Measurements from ENCODE around the gene RSPO3.

Gene RSPO3

DNA sequence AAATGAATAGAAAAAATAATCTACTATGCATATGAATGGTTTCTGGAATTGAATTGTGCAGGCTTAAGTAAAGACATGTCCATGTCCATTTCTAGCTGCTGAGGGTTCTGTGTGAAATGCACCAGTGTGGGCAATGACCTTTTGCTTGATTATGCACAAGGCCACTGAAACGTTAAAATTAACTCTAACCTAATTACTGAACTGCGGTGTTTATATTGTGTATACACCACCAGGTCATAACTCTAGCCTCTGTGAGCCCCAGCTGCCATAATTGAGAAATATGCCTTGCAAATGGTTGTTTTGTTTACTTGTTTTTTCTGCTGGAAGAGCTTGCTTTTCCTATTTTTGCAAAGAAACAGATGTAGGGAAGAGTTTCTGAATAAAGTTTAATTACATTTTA is 46.1 kb downstream of the RSPO3 start:
- Histone ChIP-seq H3K79me2 (ENCODE audit: insufficient read depth, low read length) (no peaks in the 10 kb centered on the region), H3K4me3 (ENCODE audit: low read depth, low read length, poor library complexity, severe bottlenecking) (no peak overlapping the region), H3F3A (ENCODE audit: insufficient read depth, low read length) (no peaks in the 10 kb centered on the region), H2AFZ (ENCODE audit: low read length) (no peak overlapping the region), H3K9ac (ENCODE audit: low read length) (no peak overlapping the region), H3K27ac (ENCODE audit: low read depth, low read length, poor library complexity, severe bottlenecking) (no peak overlapping the region), H3K9me2 (ENCODE audit: low read depth, low read length) (no peaks in the 10 kb centered on the region), H3K36me3 (ENCODE audit: insufficient read depth, low read length) (no peaks in the 10 kb centered on the region), H3K4me2 (ENCODE audit: low read length) (no peak overlapping the region), H3K9me3 (ENCODE audit: low read length) (no peaks in the 10 kb centered on the region), H3K27me3 (ENCODE audit: insufficient read depth, low read length) (no peaks in the 10 kb centered on the region), H3K4me1 (ENCODE audit: insufficient read depth, low read length, severe bottlenecking) (no peaks in the 10 kb centered on the region), H4K20me1 (ENCODE audit: insufficient read depth, low read length) (no peaks in the 10 kb centered on the region)
- no peak for TF ChIP-seq EZH2 (IDR thresholded peaks at IDR 0.05; ENCODE audit: borderline replicate concordance, low read length)
- TF ChIP-seq, protein P1, sequence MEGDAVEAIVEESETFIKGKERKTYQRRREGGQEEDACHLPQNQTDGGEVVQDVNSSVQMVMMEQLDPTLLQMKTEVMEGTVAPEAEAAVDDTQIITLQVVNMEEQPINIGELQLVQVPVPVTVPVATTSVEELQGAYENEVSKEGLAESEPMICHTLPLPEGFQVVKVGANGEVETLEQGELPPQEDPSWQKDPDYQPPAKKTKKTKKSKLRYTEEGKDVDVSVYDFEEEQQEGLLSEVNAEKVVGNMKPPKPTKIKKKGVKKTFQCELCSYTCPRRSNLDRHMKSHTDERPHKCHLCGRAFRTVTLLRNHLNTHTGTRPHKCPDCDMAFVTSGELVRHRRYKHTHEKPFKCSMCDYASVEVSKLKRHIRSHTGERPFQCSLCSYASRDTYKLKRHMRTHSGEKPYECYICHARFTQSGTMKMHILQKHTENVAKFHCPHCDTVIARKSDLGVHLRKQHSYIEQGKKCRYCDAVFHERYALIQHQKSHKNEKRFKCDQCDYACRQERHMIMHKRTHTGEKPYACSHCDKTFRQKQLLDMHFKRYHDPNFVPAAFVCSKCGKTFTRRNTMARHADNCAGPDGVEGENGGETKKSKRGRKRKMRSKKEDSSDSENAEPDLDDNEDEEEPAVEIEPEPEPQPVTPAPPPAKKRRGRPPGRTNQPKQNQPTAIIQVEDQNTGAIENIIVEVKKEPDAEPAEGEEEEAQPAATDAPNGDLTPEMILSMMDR (IDR thresholded peaks at IDR 0.05; ENCODE audit: low read length): no peak

DNA sequence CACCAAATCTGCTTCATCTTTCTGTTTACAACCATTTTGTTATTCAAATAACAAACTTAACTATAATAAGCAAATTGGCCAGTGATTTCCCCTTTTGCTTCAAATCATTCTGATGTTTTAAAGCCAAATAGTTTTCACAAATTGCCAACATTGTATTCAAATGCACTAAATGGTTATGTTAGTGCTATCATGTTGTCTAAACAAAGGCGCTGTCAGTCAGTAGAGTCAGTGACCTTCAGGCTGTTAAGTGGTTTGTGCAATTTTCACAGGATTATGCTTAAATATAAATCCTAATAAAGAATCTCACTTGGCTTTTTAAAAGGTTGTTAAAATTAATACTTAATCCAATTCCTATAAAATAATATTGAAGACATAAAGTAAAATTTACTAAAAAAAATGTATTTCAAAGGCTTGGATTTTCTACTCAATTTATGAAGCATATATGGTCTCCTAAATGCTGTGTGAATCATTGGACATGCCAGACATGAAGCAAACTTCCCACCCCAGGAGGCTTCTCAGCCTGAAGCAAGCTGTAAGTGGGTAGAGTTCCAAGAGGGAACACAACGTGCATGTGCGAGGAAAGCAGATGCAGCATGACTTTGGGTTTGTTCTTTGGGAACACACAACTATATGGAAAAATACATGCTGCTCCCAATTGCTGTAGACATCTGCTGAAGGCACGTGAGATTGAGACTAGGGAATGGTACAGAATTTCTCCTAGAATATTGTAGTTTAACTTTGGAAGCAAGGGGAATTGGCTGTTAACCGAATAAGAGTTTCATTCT is 54.9 kb downstream of the RSPO3 start:
- no peaks in the 10 kb centered on the region for H3K4me1 ChIP-seq (ENCODE audit: insufficient read depth, low read length, severe bottlenecking)
- no peak for TF ChIP-seq EZH2 (IDR thresholded peaks at IDR 0.05; ENCODE audit: borderline replicate concordance, low read length)
- TF ChIP-seq, protein P1 (IDR thresholded peaks at IDR 0.05; ENCODE audit: low read length): no peak

DNA sequence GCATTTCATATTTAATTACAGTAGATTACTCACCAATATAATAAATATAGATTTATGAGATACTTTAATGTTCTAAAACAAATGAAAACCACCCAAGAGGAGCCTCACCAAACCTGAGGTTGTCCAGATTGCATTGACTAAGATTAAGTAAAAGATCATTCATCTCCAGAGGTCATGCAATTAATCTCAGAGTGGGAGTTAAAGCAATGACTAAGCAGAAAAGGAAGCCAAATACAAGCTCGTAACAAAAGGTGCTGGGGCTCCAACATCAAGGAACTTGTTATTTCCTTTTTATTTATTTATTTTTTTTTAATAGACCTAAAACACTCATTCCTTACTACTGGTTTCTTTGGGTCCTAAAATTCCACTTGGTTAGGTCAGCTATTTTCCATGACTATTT is 57.7 kb downstream of the RSPO3 start:
- no peaks in the 10 kb centered on the region for H3K9me3 ChIP-seq (ENCODE audit: low read length)
- no peaks in the 10 kb centered on the region for H4K20me1 ChIP-seq (ENCODE audit: insufficient read depth, low read length)
- no peaks in the 10 kb centered on the region for H3K36me3 ChIP-seq (ENCODE audit: insufficient read depth, low read length)
- H3K9ac ChIP-seq (ENCODE audit: low read length): no peak overlapping the region
- H3K9me2 ChIP-seq (ENCODE audit: low read depth, low read length): no peaks in the 10 kb centered on the region
- TF ChIP-seq, protein P1 (IDR thresholded peaks at IDR 0.05; ENCODE audit: low read length): no peak
- TF ChIP-seq EZH2 (IDR thresholded peaks at IDR 0.05; ENCODE audit: borderline replicate concordance, low read length): no peak
- no peak overlapping the region for H3K4me3 ChIP-seq (ENCODE audit: low read depth, low read length, poor library complexity, severe bottlenecking)
- no peaks in the 10 kb centered on the region for H3K79me2 ChIP-seq (ENCODE audit: insufficient read depth, low read length)
- no peak overlapping the region for H3K27ac ChIP-seq (ENCODE audit: low read depth, low read length, poor library complexity, severe bottlenecking)
- H2AFZ ChIP-seq (ENCODE audit: low read length): no peak overlapping the region
- no peaks in the 10 kb centered on the region for H3K27me3 ChIP-seq (ENCODE audit: insufficient read depth, low read length)
- H3K4me1 ChIP-seq (ENCODE audit: insufficient read depth, low read length, severe bottlenecking): no peaks in the 10 kb centered on the region
- no peak overlapping the region for H3K4me2 ChIP-seq (ENCODE audit: low read length)
- H3F3A ChIP-seq (ENCODE audit: insufficient read depth, low read length): no peaks in the 10 kb centered on the region

More for the DNA sequence above, 54.9 kb downstream of the RSPO3 start:
- no peaks in the 10 kb centered on the region for H3K9me2 ChIP-seq (ENCODE audit: low read depth, low read length)
- H3K36me3 ChIP-seq (ENCODE audit: insufficient read depth, low read length): no peaks in the 10 kb centered on the region
- no peak overlapping the region for H3K27ac ChIP-seq (ENCODE audit: low read depth, low read length, poor library complexity, severe bottlenecking)
- H2AFZ ChIP-seq (ENCODE audit: low read length): no peak overlapping the region
- no peaks in the 10 kb centered on the region for H3K79me2 ChIP-seq (ENCODE audit: insufficient read depth, low read length)
- H3K27me3 ChIP-seq (ENCODE audit: insufficient read depth, low read length): no peaks in the 10 kb centered on the region
- H3K4me3 ChIP-seq (ENCODE audit: low read depth, low read length, poor library complexity, severe bottlenecking): no peak overlapping the region
- no peak overlapping the region for H3K9ac ChIP-seq (ENCODE audit: low read length)
- H3K9me3 ChIP-seq (ENCODE audit: low read length): no peaks in the 10 kb centered on the region
- H3F3A ChIP-seq (ENCODE audit: insufficient read depth, low read length): no peaks in the 10 kb centered on the region
- no peaks in the 10 kb centered on the region for H4K20me1 ChIP-seq (ENCODE audit: insufficient read depth, low read length)
- H3K4me2 ChIP-seq (ENCODE audit: low read length): no peak overlapping the region
